B cell (primary cell): ENCODE results near the gene DLG2. TPM values are rescaled to one million over a fixed set of nuclear protein-coding genes. Genes with fewer than 3 reads are reported as not detected.

Experiments
- ATAC-seq: fragments of 200-7000 bp; cut with Tn5 transposase; one replicate; pipeline ENCODE4 v1.10.0; 2021; ENCODE audit warnings: low read depth, mild to moderate bottlenecking, moderate number of reproducible peaks, moderate library complexity
- CTCF ChIA-PET: fragments of 350-600 bp; sonication (Branson Sonifier 250); formaldehyde crosslinking; loops from one replicate; lab custom pipeline; 2021; ENCODE audit warnings: antibody characterized with exemption, inconsistent platforms; lab: Charles Lee
- POLR2A ChIA-PET: fragments of 350-600 bp; sonication (Branson Sonifier 250); formaldehyde crosslinking; loops from one replicate; lab custom pipeline; 2021; ENCODE audit warnings: antibody characterized with exemption; lab: Charles Lee
- DNase-seq: peaks from one replicate; pipeline ENCODE4 v3.0.0; 2013
- H2AFZ ChIP-seq: 2 replicates; pipeline ENCODE4 v1.6.1; 2012; ENCODE audit warnings: mild to moderate bottlenecking, low read depth, low read length; ENCODE audit not compliant: insufficient read depth, poor library complexity, severe bottlenecking
- H3K27ac ChIP-seq, 2 donors: 1 replicate in 1 of 2; 2 replicates in 1 of 2; pipeline ENCODE4 v1.5.1; 2012 to 2013; ENCODE audit warnings: low read length in 2 of 2, mild to moderate bottlenecking in 2 of 2, moderate library complexity in 1 of 2
- H3K27me3 ChIP-seq, 4 experiments: fragments of 200-600 bp in 1 of 4; sonication (generic) in 1 of 4; replicated peaks in 1 of 4; 1 replicate in 2 of 4; 2 replicates in 2 of 4; pipeline versions ENCODE4 v1.6.1 to v1.7.0; 2013 to 2016; ENCODE audit warnings: low read length in 3 of 4, mild to moderate bottlenecking in 2 of 4, mixed read lengths in 1 of 4, moderate library complexity in 1 of 4; ENCODE audit not compliant: insufficient read depth in 4 of 4, control insufficient read depth in 3 of 4; ENCODE audit errors: control extremely low read depth in 1 of 4
- H3K36me3 ChIP-seq, 2 experiments: replicated peaks in 1 of 2; 1 replicate in 1 of 2; 2 replicates in 1 of 2; pipeline versions ENCODE4 v1.6.1 to v1.7.1; 2013; ENCODE audit warnings: low read length in 1 of 2; ENCODE audit not compliant: insufficient read depth in 2 of 2, control insufficient read depth in 1 of 2; ENCODE audit errors: control extremely low read depth in 1 of 2, extremely low read depth in 1 of 2
- H3K4me1 ChIP-seq, 2 donors: fragments of 200-600 bp in 1 of 2; sonication (generic) in 1 of 2; 1 replicate in 1 of 2; 2 replicates in 1 of 2; pipeline versions ENCODE4 v1.5.1 to v1.6.1; 2013 to 2017; ENCODE audit warnings: low read length in 2 of 2; ENCODE audit not compliant: control insufficient read depth in 2 of 2, insufficient read depth in 2 of 2
- H3K4me2 ChIP-seq: replicated peaks from 2 replicates; pipeline ENCODE3; 2012; ENCODE audit warnings: mild to moderate bottlenecking, low read depth, low read length; ENCODE audit not compliant: poor library complexity, severe bottlenecking
- H3K4me3 ChIP-seq, 5 experiments: fragments of 200-600 bp in 1 of 5; sonication (generic) in 1 of 5; 1 replicate in 3 of 5; 2 replicates in 2 of 5; pipeline versions ENCODE4 v1.5.1 to v1.7.0; 2011 to 2016; ENCODE audit warnings: low read length in 4 of 5, mild to moderate bottlenecking in 4 of 5, low read depth in 2 of 5, control low read depth in 1 of 5, moderate library complexity in 1 of 5; ENCODE audit not compliant: insufficient read depth in 1 of 5; ENCODE audit errors: control extremely low read depth in 1 of 5, extremely low read depth in 1 of 5
- H3K79me2 ChIP-seq: fragments of 200-600 bp; sonication (generic); one replicate; pipeline ENCODE4 v1.6.0; 2016; ENCODE audit warnings: low read length; ENCODE audit not compliant: control insufficient read depth, insufficient read depth
- H3K9ac ChIP-seq: fragments of 200-600 bp; sonication (generic); 2 replicates; pipeline ENCODE4 v1.6.1; 2017; ENCODE audit warnings: mild to moderate bottlenecking, low read length, moderate library complexity
- H3K9me3 ChIP-seq, 3 donors: one replicate each; pipeline versions ENCODE4 v1.6.1 to v1.7.1; 2013; ENCODE audit warnings: low read length in 2 of 3; ENCODE audit not compliant: control insufficient read depth in 2 of 3, insufficient read depth in 1 of 3; ENCODE audit errors: control extremely low read depth in 1 of 3
- H4K20me1 ChIP-seq: 2 replicates; pipeline ENCODE4 v1.6.0; 2012; ENCODE audit warnings: mild to moderate bottlenecking, low read length; ENCODE audit not compliant: insufficient read depth, control insufficient read depth, poor library complexity, severe bottlenecking
- H3K27ac Mint-ChIP-seq: one replicate; pipeline ENCODE4 v1.8.0; 2021; ENCODE audit warnings: mixed read lengths
- H3K27me3 Mint-ChIP-seq: one replicate; pipeline ENCODE4 v1.8.0; 2021; ENCODE audit warnings: mixed read lengths
- H3K4me1 Mint-ChIP-seq: one replicate; pipeline ENCODE4 v1.8.0; 2021; ENCODE audit warnings: mixed read lengths
- H3K4me3 Mint-ChIP-seq: one replicate; pipeline ENCODE4 v1.8.0; 2021; ENCODE audit warnings: mixed read lengths
- H3K9me3 Mint-ChIP-seq: one replicate; pipeline ENCODE4 v1.8.0; 2022; ENCODE audit warnings: mixed read lengths; ENCODE audit not compliant: insufficient read depth
- CTCF ChIP-seq: fragments of 200-600 bp; IDR thresholded peaks from one replicate; pipeline ENCODE4 v1.8.0; 2022; ENCODE audit warnings: antibody characterized with exemption, mild to moderate bottlenecking
- EZH2 ChIP-seq: IDR thresholded peaks from 2 replicates; pipeline ENCODE4 v1.6.1; 2012; ENCODE audit warnings: borderline replicate concordance, low read depth, mild to moderate bottlenecking, moderate library complexity, low read length; ENCODE audit not compliant: insufficient read depth, poor library complexity, severe bottlenecking
- WGBS: methylation state at CpG from one replicate; pipeline ENCODE4 v1.1.5; 2013; ENCODE audit warnings: missing lambda C conversion rate; ENCODE audit not compliant: insufficient coverage; 5-methylcytosine and 5-hydroxymethylcytosine counted together
- intact Hi-C: fragments of 100-400 bp; cut with micrococcal nuclease; formaldehyde crosslinking; loops from one replicate; pipeline ENCODE4 v1.10.0; 2022
- polyA plus RNA-seq: library from polyadenylated mRNA; depleted of rRNA; stranded (reverse); fragments of >200 nt; gene quantifications from 2 replicates; pipeline ENCODE4 v1.2.3, GENCODE V29; 2012
- total RNA-seq, 2 donors: library from RNA; stranded (reverse); fragments of 120-200 nt in 1 of 2; gene quantifications; 1 replicate in 1 of 2; 2 replicates in 1 of 2; pipeline versions ENCODE4 v1.2.3 to v1.2.4, GENCODE V29; 2013 to 2022

DLG2 gene
- total and polyA plus RNA-seq, 2 donors (not counting 1 experiment from before 2014, with no cell fraction given): 0.54 to 5.4 TPM

GRCh38 chr11:84981301-84981700, 645.8 kb downstream of the DLG2 start:
- no peak for DNase-seq
- Mint-ChIP-seq H3K9me3 (no peaks in the 10 kb centered on the region), H3K4me3 (no peak overlapping the region)

GRCh38 chr11:84969103-84969502, 658.0 kb downstream of the DLG2 start:
- H3K4me3 Mint-ChIP-seq: no peak overlapping the region
- Histone ChIP-seq H3K9ac (no peak overlapping the region), H4K20me1 (no peaks in the 10 kb centered on the region), H2AFZ (no peak overlapping the region), H3K36me3 (no peaks in the 10 kb centered on the region), H3K27ac (no peak overlapping the region), H3K4me1 (no peaks in the 10 kb centered on the region), H3K79me2 (no peaks in the 10 kb centered on the region), H3K4me3 (no peak overlapping the region), H3K9me3 (no peaks in the 10 kb centered on the region), H3K4me2 (no peak overlapping the region), H3K27me3 (no peaks in the 10 kb centered on the region)
- no peaks in the 10 kb centered on the region for H3K27me3 Mint-ChIP-seq
- H3K27ac Mint-ChIP-seq: no peak overlapping the region
- POLR2A ChIA-PET: no interaction called here
- 100% methylated on average over 1 of the region's 2 CpGs for WGBS
- DNase-seq (no peak), ATAC-seq (no peak)
- intact Hi-C loops: no loop called here
- no peaks in the 10 kb centered on the region for H3K9me3 Mint-ChIP-seq
- CTCF ChIA-PET: no interaction called here
- TF ChIP-seq CTCF: no peak
- TF ChIP-seq EZH2: no peak
- H3K4me1 Mint-ChIP-seq: no peaks in the 10 kb centered on the region

More at GRCh38 chr11:84981301-84981700, 645.8 kb downstream of the DLG2 start:
- Mint-ChIP-seq H3K27ac (no peak overlapping the region), H3K4me1 (no peaks in the 10 kb centered on the region), H3K27me3 (no peaks in the 10 kb centered on the region)
- no peaks in the 10 kb centered on the region for H3K27me3 ChIP-seq
- no peak for ATAC-seq
- no peaks in the 10 kb centered on the region for H3K36me3 ChIP-seq
- no peak overlapping the region for H3K4me2 ChIP-seq
- no peaks in the 10 kb centered on the region for H4K20me1 ChIP-seq
- no peaks in the 10 kb centered on the region for H3K4me1 ChIP-seq
- H3K79me2 ChIP-seq: no peaks in the 10 kb centered on the region
- WGBS: 100% methylated on average over 2 of the region's 3 CpGs
- no peak overlapping the region for H3K4me3 ChIP-seq
- no peak overlapping the region for H3K27ac ChIP-seq
- CTCF ChIA-PET: no interaction called here
- H3K9ac ChIP-seq: no peak overlapping the region
- intact Hi-C loops: no loop called here
- peaks cover 0 to 4% (median 0%) of the 10 kb centered on the region in 3 donors for H3K9me3 ChIP-seq
- TF ChIP-seq EZH2 (no peak), CTCF (no peak)
- H2AFZ ChIP-seq: no peak overlapping the region
- POLR2A ChIA-PET: no interaction called here
